ENCODE data around the gene MANSC4. TPM values are rescaled to one million over a fixed set of nuclear protein-coding genes. Genes with fewer than 3 reads are reported as not detected.

Gene MANSC4
- total and polyA plus RNA-seq, 2 of the 13 experiments (the other 11 are each of a cell fraction or from before 2014, with no cell fraction given), result not detected

DNA sequence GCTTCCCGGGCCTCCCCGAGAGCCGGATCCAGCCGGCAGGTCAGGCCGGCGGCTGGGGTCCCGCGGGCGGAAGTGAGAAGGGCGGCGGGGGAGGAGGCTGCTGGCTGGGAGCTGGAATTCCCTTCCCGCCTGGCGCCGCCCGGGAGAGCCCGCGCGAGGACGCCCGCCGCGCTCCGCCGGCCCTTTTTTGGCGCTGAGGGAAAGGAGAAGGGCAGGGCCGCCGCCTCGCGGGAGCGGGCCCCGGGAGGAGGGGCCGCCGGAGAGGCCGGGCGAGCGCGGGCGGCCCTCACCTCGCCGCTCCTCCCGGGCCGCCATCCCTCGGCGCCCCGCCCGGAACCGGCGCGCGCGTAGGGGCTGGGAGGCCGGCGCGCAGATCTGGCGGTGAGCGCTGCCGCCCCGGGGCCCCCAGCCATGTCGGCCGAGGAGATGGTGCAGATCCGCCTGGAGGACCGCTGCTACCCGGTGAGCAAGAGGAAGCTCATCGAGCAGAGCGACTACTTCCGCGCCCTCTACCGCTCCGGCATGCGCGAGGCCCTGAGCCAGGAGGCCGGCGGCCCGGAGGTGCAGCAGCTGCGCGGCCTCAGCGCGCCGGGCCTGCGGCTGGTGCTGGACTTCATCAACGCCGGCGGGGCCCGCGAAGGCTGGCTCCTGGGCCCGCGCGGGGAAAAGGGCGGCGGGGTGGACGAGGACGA lies at the start of gene MANSC4, which contains the start of gene KLHL42 (continued):
- TF ChIP-seq, protein P1, sequence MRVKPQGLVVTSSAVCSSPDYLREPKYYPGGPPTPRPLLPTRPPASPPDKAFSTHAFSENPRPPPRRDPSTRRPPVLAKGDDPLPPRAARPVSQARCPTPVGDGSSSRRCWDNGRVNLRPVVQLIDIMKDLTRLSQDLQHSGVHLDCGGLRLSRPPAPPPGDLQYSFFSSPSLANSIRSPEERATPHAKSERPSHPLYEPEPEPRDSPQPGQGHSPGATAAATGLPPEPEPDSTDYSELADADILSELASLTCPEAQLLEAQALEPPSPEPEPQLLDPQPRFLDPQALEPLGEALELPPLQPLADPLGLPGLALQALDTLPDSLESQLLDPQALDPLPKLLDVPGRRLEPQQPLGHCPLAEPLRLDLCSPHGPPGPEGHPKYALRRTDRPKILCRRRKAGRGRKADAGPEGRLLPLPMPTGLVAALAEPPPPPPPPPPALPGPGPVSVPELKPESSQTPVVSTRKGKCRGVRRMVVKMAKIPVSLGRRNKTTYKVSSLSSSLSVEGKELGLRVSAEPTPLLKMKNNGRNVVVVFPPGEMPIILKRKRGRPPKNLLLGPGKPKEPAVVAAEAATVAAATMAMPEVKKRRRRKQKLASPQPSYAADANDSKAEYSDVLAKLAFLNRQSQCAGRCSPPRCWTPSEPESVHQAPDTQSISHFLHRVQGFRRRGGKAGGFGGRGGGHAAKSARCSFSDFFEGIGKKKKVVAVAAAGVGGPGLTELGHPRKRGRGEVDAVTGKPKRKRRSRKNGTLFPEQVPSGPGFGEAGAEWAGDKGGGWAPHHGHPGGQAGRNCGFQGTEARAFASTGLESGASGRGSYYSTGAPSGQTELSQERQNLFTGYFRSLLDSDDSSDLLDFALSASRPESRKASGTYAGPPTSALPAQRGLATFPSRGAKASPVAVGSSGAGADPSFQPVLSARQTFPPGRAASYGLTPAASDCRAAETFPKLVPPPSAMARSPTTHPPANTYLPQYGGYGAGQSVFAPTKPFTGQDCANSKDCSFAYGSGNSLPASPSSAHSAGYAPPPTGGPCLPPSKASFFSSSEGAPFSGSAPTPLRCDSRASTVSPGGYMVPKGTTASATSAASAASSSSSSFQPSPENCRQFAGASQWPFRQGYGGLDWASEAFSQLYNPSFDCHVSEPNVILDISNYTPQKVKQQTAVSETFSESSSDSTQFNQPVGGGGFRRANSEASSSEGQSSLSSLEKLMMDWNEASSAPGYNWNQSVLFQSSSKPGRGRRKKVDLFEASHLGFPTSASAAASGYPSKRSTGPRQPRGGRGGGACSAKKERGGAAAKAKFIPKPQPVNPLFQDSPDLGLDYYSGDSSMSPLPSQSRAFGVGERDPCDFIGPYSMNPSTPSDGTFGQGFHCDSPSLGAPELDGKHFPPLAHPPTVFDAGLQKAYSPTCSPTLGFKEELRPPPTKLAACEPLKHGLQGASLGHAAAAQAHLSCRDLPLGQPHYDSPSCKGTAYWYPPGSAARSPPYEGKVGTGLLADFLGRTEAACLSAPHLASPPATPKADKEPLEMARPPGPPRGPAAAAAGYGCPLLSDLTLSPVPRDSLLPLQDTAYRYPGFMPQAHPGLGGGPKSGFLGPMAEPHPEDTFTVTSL (CRISPR knock-in tag; IDR thresholded peaks at IDR 0.05; ENCODE audit: borderline replicate concordance), result no peak
- TF ChIP-seq, protein P2, sequence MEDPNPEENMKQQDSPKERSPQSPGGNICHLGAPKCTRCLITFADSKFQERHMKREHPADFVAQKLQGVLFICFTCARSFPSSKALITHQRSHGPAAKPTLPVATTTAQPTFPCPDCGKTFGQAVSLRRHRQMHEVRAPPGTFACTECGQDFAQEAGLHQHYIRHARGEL (CRISPR knock-in tag; IDR thresholded peaks at IDR 0.05), result no peak
- TF ChIP-seq KDM3A (CRISPR knock-in tag; IDR thresholded peaks at IDR 0.05; ENCODE audit: low read depth) (no peak), YEATS4 (CRISPR knock-in tag; IDR thresholded peaks at IDR 0.05; ENCODE audit: borderline replicate concordance) (peak; percentile 58), ZIK1 (CRISPR knock-in tag; IDR thresholded peaks at IDR 0.05; ENCODE audit: borderline replicate concordance, low read depth) (peak; percentile 67; the same call in 1 of the 2 replicates), STAG1 (CRISPR knock-in tag; IDR thresholded peaks at IDR 0.05) (peak; percentile 13; the same call in 1 of the 2 replicates), ZNF160 (CRISPR knock-in tag; IDR thresholded peaks at IDR 0.05) (0 out of 2 replicates have a peak, but pooled peaks have one; percentile 38), TAF15 (IDR thresholded peaks at IDR 0.05; ENCODE audit: low read depth, low read length, poor library complexity, severe bottlenecking) (no peak), ZNF749 (CRISPR knock-in tag; IDR thresholded peaks at IDR 0.05; ENCODE audit: borderline replicate concordance) (0 out of 2 replicates have a peak, but pooled peaks have one; percentile 23), XBP1 (CRISPR knock-in tag; IDR thresholded peaks at IDR 0.05) (0 out of 2 replicates have a peak, but pooled peaks have one; percentile 51), MYC (CRISPR knock-in tag; IDR thresholded peaks at IDR 0.05; ENCODE audit: borderline replicate concordance) (peak; percentile 21; the same call in 1 of the 2 replicates), ZBTB42 (CRISPR knock-in tag; IDR thresholded peaks at IDR 0.05) (no peak), ISX (CRISPR knock-in tag; conservative IDR thresholded peaks at IDR 0.05) (peak; percentile 29; the same call in 1 of the 2 replicates)
- TF ChIP-seq, protein P3, sequence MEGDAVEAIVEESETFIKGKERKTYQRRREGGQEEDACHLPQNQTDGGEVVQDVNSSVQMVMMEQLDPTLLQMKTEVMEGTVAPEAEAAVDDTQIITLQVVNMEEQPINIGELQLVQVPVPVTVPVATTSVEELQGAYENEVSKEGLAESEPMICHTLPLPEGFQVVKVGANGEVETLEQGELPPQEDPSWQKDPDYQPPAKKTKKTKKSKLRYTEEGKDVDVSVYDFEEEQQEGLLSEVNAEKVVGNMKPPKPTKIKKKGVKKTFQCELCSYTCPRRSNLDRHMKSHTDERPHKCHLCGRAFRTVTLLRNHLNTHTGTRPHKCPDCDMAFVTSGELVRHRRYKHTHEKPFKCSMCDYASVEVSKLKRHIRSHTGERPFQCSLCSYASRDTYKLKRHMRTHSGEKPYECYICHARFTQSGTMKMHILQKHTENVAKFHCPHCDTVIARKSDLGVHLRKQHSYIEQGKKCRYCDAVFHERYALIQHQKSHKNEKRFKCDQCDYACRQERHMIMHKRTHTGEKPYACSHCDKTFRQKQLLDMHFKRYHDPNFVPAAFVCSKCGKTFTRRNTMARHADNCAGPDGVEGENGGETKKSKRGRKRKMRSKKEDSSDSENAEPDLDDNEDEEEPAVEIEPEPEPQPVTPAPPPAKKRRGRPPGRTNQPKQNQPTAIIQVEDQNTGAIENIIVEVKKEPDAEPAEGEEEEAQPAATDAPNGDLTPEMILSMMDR (CRISPR knock-in tag; IDR thresholded peaks at IDR 0.05), result peak; percentile 40
- TF ChIP-seq, protein P4, sequence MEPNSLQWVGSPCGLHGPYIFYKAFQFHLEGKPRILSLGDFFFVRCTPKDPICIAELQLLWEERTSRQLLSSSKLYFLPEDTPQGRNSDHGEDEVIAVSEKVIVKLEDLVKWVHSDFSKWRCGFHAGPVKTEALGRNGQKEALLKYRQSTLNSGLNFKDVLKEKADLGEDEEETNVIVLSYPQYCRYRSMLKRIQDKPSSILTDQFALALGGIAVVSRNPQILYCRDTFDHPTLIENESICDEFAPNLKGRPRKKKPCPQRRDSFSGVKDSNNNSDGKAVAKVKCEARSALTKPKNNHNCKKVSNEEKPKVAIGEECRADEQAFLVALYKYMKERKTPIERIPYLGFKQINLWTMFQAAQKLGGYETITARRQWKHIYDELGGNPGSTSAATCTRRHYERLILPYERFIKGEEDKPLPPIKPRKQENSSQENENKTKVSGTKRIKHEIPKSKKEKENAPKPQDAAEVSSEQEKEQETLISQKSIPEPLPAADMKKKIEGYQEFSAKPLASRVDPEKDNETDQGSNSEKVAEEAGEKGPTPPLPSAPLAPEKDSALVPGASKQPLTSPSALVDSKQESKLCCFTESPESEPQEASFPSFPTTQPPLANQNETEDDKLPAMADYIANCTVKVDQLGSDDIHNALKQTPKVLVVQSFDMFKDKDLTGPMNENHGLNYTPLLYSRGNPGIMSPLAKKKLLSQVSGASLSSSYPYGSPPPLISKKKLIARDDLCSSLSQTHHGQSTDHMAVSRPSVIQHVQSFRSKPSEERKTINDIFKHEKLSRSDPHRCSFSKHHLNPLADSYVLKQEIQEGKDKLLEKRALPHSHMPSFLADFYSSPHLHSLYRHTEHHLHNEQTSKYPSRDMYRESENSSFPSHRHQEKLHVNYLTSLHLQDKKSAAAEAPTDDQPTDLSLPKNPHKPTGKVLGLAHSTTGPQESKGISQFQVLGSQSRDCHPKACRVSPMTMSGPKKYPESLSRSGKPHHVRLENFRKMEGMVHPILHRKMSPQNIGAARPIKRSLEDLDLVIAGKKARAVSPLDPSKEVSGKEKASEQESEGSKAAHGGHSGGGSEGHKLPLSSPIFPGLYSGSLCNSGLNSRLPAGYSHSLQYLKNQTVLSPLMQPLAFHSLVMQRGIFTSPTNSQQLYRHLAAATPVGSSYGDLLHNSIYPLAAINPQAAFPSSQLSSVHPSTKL (CRISPR knock-in tag; IDR thresholded peaks at IDR 0.05), result no peak
